ENCODE results near the gene IL24. TPM values are rescaled to one million over a fixed set of nuclear protein-coding genes. Genes with fewer than 3 reads are reported as not detected.

The IL24 gene
- total and polyA plus RNA-seq, 9 donors: 0.11 to 0.30 (median 0.15) TPM; not detected in 2

GRCh38 chr1:206933333-206933945 lies 36.2 kb downstream of the IL24 start:
- H3K4me3 ChIP-seq (ENCODE audit: low read length): no peak overlapping the region
- peak; percentile 39 for DNase-seq
- no peaks in the 10 kb centered on the region for H3K27me3 ChIP-seq (ENCODE audit: control insufficient read depth, insufficient read depth, low read length)
- no peaks in the 10 kb centered on the region for H3K9me3 ChIP-seq (replicated peaks; ENCODE audit: control insufficient read depth, low read depth, low read length)
- 41% methylated on average over 3 of the region's 8 CpGs for WGBS (ENCODE audit: insufficient coverage)
- H3K36me3 ChIP-seq (ENCODE audit: control insufficient read depth, insufficient read depth, low read length): no peaks in the 10 kb centered on the region
- no peaks in the 10 kb centered on the region for H3K4me1 ChIP-seq (ENCODE audit: control insufficient read depth, insufficient read depth, low read length)
- H3K27ac ChIP-seq (ENCODE audit: low read length): no peak overlapping the region

- no peaks in the 10 kb centered on the region for H3K9me3 ChIP-seq (replicated peaks; ENCODE audit: control insufficient read depth, low read depth, low read length)
- H3K4me3 ChIP-seq (ENCODE audit: low read length): no peak overlapping the region
- no peaks in the 10 kb centered on the region for H3K4me1 ChIP-seq (ENCODE audit: control insufficient read depth, insufficient read depth, low read length)
- no peak for DNase-seq
- H3K27me3 ChIP-seq (ENCODE audit: control insufficient read depth, insufficient read depth, low read length): no peaks in the 10 kb centered on the region
- no peak overlapping the region for H3K27ac ChIP-seq (ENCODE audit: low read length)
- no peaks in the 10 kb centered on the region for H3K36me3 ChIP-seq (ENCODE audit: control insufficient read depth, insufficient read depth, low read length)
- WGBS (ENCODE audit: insufficient coverage): 36% methylated on average over 10 of the region's 19 CpGs
These were observed 38.3 kb downstream of the IL24 start for GRCh38 chr1:206935491-206936067.

GRCh38 chr1:206937425-206937824 lies 40.2 kb downstream of the IL24 start:
- Histone ChIP-seq H3K4me3 (ENCODE audit: low read length) (no peak overlapping the region), H3K4me1 (ENCODE audit: control insufficient read depth, insufficient read depth, low read length) (no peaks in the 10 kb centered on the region), H3K27me3 (ENCODE audit: control insufficient read depth, insufficient read depth, low read length) (no peaks in the 10 kb centered on the region), H3K27ac (ENCODE audit: low read length) (no peak overlapping the region), H3K9me3 (replicated peaks; ENCODE audit: control insufficient read depth, low read depth, low read length) (no peaks in the 10 kb centered on the region), H3K36me3 (ENCODE audit: control insufficient read depth, insufficient read depth, low read length) (no peaks in the 10 kb centered on the region)
- DNase-seq: no peak
- WGBS (ENCODE audit: insufficient coverage): 95% methylated on average over 5 of the region's 6 CpGs

GRCh38 chr1:206939131-206939530 lies 41.9 kb downstream of the IL24 start:
- H3K27ac ChIP-seq (ENCODE audit: low read length): no peak overlapping the region
- peaks cover 2% of the 10 kb centered on the region for H3K27me3 ChIP-seq (ENCODE audit: control insufficient read depth, insufficient read depth, low read length)
- no peaks in the 10 kb centered on the region for H3K4me1 ChIP-seq (ENCODE audit: control insufficient read depth, insufficient read depth, low read length)
- 84% methylated on average over 6 of the region's 13 CpGs for WGBS (ENCODE audit: insufficient coverage)
- no peak for DNase-seq
- H3K9me3 ChIP-seq (replicated peaks; ENCODE audit: control insufficient read depth, low read depth, low read length): no peaks in the 10 kb centered on the region
- no peaks in the 10 kb centered on the region for H3K36me3 ChIP-seq (ENCODE audit: control insufficient read depth, insufficient read depth, low read length)
- H3K4me3 ChIP-seq (ENCODE audit: low read length): no peak overlapping the region

- H3K27me3 ChIP-seq (ENCODE audit: control insufficient read depth, insufficient read depth, low read length): peaks cover 7% of the 10 kb centered on the region
- DNase-seq: no peak
- no peaks in the 10 kb centered on the region for H3K4me1 ChIP-seq (ENCODE audit: control insufficient read depth, insufficient read depth, low read length)
- no peaks in the 10 kb centered on the region for H3K36me3 ChIP-seq (ENCODE audit: control insufficient read depth, insufficient read depth, low read length)
- WGBS (ENCODE audit: insufficient coverage): 82% methylated on average over 7 of the region's 9 CpGs
- no peak overlapping the region for H3K4me3 ChIP-seq (ENCODE audit: low read length)
- H3K9me3 ChIP-seq (replicated peaks; ENCODE audit: control insufficient read depth, low read depth, low read length): no peaks in the 10 kb centered on the region
- no peak overlapping the region for H3K27ac ChIP-seq (ENCODE audit: low read length)
These were observed 42.8 kb downstream of the IL24 start for GRCh38 chr1:206939841-206940587.

- no peaks in the 10 kb centered on the region for H3K4me1 ChIP-seq (ENCODE audit: control insufficient read depth, insufficient read depth, low read length)
- no peak overlapping the region for H3K27ac ChIP-seq (ENCODE audit: low read length)
- H3K27me3 ChIP-seq (ENCODE audit: control insufficient read depth, insufficient read depth, low read length): peaks cover 11% of the 10 kb centered on the region
- no peak for DNase-seq
- WGBS (ENCODE audit: insufficient coverage): 100% methylated on average over 1 of the region's 3 CpGs
- H3K4me3 ChIP-seq (ENCODE audit: low read length): no peak overlapping the region
- H3K9me3 ChIP-seq (replicated peaks; ENCODE audit: control insufficient read depth, low read depth, low read length): no peaks in the 10 kb centered on the region
- H3K36me3 ChIP-seq (ENCODE audit: control insufficient read depth, insufficient read depth, low read length): no peaks in the 10 kb centered on the region
These were observed 43.3 kb downstream of the IL24 start for GRCh38 chr1:206940588-206940936.

GRCh38 chr1:206941766-206942418 lies 44.6 kb downstream of the IL24 start:
- WGBS (ENCODE audit: insufficient coverage): 28% methylated on average over 2 of the region's 6 CpGs

GRCh38 chr1:206944703-206945102 lies 47.5 kb downstream of the IL24 start:
- no peak for DNase-seq
- no CpG with 5 or more reads among the region's 5 CpGs for WGBS (ENCODE audit: insufficient coverage)
- H3K36me3 ChIP-seq (ENCODE audit: control insufficient read depth, insufficient read depth, low read length): no peaks in the 10 kb centered on the region
- H3K27me3 ChIP-seq (ENCODE audit: control insufficient read depth, insufficient read depth, low read length): peaks cover 15% of the 10 kb centered on the region
- no peak overlapping the region for H3K27ac ChIP-seq (ENCODE audit: low read length)
- no peaks in the 10 kb centered on the region for H3K9me3 ChIP-seq (replicated peaks; ENCODE audit: control insufficient read depth, low read depth, low read length)
- no peak overlapping the region for H3K4me3 ChIP-seq (ENCODE audit: low read length)
- no peaks in the 10 kb centered on the region for H3K4me1 ChIP-seq (ENCODE audit: control insufficient read depth, insufficient read depth, low read length)

More at GRCh38 chr1:206941766-206942418, 44.6 kb downstream of the IL24 start:
- Histone ChIP-seq H3K4me3 (ENCODE audit: low read length) (no peak overlapping the region), H3K27ac (ENCODE audit: low read length) (no peak overlapping the region), H3K36me3 (ENCODE audit: control insufficient read depth, insufficient read depth, low read length) (no peaks in the 10 kb centered on the region), H3K27me3 (ENCODE audit: control insufficient read depth, insufficient read depth, low read length) (peaks cover 13% of the 10 kb centered on the region), H3K9me3 (replicated peaks; ENCODE audit: control insufficient read depth, low read depth, low read length) (no peaks in the 10 kb centered on the region), H3K4me1 (ENCODE audit: control insufficient read depth, insufficient read depth, low read length) (no peaks in the 10 kb centered on the region)
- no peak for DNase-seq

- no peak for DNase-seq
- H3K4me3 ChIP-seq (ENCODE audit: low read length): no peak overlapping the region
- no peaks in the 10 kb centered on the region for H3K4me1 ChIP-seq (ENCODE audit: control insufficient read depth, insufficient read depth, low read length)
- WGBS (ENCODE audit: insufficient coverage): no CpG with 5 or more reads among the region's 4 CpGs
- H3K27me3 ChIP-seq (ENCODE audit: control insufficient read depth, insufficient read depth, low read length): peaks cover 15% of the 10 kb centered on the region
- no peaks in the 10 kb centered on the region for H3K9me3 ChIP-seq (replicated peaks; ENCODE audit: control insufficient read depth, low read depth, low read length)
- no peak overlapping the region for H3K27ac ChIP-seq (ENCODE audit: low read length)
- no peaks in the 10 kb centered on the region for H3K36me3 ChIP-seq (ENCODE audit: control insufficient read depth, insufficient read depth, low read length)
These were observed 48.5 kb downstream of the IL24 start for GRCh38 chr1:206945779-206946178.

GRCh38 chr1:206946261-206946660 lies 49.0 kb downstream of the IL24 start, which contains the start of gene PIGR:
PIGR (minus strand) TSS chr1:206946466; CDS start chr1:206940531, 5,935 bp downstream.
- 48% methylated on average over 3 of the region's 7 CpGs for WGBS (ENCODE audit: insufficient coverage)

More at GRCh38 chr1:206946261-206946660, 49.0 kb downstream of the IL24 start, which contains the start of gene PIGR:
- no peak for DNase-seq
- H3K27ac ChIP-seq (ENCODE audit: low read length): no peak within 1 kb of the TSS
- H3K36me3 ChIP-seq (ENCODE audit: control insufficient read depth, insufficient read depth, low read length): no peaks in the 10 kb centered on the region
- peaks cover 15% of the 10 kb centered on the region for H3K27me3 ChIP-seq (ENCODE audit: control insufficient read depth, insufficient read depth, low read length)
- no peaks in the 10 kb centered on the region for H3K4me1 ChIP-seq (ENCODE audit: control insufficient read depth, insufficient read depth, low read length)
- H3K4me3 ChIP-seq (ENCODE audit: low read length): no peak within 1 kb of the TSS
- H3K9me3 ChIP-seq (replicated peaks; ENCODE audit: control insufficient read depth, low read depth, low read length): no peaks in the 10 kb centered on the region
